Measurements from ENCODE around the gene DCST1.

Gene DCST1

GRCh38 chr1:155053531-155054105 lies 20.0 kb downstream of the DCST1 start:
- DNase-seq (ENCODE audit: low spot score): no peak

DNA sequence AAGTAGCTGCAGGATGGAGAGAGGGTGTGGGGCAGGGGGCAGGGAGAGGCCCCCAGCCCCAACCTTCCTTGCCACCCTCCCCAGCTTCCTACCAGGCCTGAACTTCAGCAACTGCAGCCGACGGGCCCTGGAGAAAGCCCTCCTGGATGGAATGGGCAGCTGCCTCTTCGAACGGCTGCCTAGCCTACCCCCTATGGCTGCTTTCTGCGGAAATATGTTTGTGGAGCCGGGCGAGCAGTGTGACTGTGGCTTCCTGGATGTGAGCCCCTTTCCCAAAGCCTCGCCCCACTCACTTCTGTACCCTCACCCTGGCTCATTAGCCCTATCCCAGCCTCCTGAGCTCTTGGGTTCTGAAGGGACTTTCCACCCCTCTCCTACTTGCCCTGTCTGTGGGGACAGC lies 23.5 kb downstream of the DCST1 start:
- no peak for DNase-seq (ENCODE audit: low spot score)

- no peak for DNase-seq (ENCODE audit: low spot score)
Observed at GRCh38 chr1:155057788-155058211, 24.2 kb downstream of the DCST1 start.

- no peak for DNase-seq (ENCODE audit: low spot score)
Observed at GRCh38 chr1:155060736-155061135, 27.1 kb downstream of the DCST1 start.

GRCh38 chr1:155061381-155062150 lies 27.9 kb downstream of the DCST1 start:
- peak; percentile 56 for DNase-seq (ENCODE audit: low spot score)

DNA sequence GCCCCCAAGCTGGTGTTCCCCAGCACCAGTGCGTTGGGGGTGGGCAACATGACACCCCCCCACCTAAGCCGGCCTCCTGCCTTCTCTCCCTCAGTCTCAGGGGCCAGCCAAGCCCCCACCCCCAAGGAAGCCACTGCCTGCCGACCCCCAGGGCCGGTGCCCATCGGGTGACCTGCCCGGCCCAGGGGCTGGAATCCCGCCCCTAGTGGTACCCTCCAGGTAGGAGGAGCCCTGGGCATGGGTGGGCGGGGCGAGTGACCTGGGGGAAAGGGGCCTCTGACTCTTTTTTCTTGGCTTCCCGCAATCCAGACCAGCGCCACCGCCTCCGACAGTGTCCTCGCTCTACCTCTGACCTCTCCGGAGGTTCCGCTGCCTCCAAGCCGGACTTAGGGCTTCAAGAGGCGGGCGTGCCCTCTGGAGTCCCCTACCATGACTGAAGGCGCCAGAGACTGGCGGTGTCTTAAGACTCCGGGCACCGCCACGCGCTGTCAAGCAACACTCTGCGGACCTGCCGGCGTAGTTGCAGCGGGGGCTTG lies 28.6 kb downstream of the DCST1 start:
- DNase-seq (ENCODE audit: low spot score): no peak

DNA sequence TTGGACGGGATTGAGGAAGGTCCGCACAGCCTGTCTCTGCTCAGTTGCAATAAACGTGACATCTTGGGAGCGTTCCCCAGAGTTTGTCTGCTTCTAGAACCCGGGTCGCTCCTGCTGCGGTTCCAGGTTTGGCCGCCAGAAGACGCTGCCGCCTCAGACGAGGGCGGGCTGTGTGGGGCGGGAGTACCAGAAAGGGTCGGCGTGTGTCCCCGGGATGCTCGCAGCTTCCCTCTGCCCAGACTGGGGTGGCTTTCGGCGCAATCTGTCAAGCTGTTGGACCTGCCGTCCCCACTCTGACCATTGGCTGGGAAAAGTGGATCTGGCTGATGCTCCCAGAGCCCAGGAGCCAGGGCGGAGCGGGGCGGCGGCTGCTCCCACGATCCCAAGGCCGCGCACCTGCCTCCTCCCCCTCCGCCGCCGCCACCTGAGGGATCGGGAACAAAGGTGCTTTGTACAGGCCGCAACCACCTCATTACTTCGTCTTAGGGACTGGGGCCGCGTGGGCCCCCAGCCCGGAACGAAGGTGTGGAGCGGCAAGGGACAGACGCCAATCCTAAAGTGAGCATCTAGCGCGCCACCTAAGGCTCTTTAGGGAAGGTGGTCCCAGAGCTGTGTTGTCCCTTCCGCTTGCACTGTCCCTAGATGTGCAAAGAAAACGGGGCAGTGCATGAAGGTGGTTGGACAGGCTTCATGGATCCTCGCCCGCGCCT lies 29.2 kb downstream of the DCST1 start:
- DNase-seq (ENCODE audit: low spot score): no peak

DNA sequence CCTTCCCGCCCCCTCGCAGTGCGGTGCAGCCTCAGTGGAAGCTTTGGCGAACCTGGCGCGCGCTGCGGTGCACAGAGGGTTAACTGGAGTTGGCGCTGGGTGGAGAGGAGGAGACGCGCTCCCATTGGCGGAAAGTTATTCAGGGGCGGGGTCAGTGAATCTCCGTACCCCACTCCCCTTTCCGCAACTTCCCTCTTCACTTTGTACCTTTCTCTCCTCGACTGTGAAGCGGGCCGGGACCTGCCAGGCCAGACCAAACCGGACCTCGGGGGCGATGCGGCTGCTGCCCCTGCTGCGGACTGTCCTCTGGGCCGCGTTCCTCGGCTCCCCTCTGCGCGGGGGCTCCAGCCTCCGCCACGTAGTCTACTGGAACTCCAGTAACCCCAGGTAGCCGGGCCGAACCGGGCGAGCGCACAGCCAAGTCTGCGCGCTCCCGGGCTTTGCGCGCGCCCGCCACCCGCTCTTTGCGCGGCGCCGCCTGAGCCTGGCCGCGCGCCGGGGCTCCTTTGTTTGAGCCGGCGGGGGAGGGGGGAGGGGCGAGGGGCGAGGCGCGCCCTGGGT lies 30.0 kb downstream of the DCST1 start, which contains the start of gene EFNA4:
TSS of gene EFNA4 (plus strand) at position 191 of the 561 bp plus-strand sequence. CDS start at position 275, 84 bp downstream.
- peak; percentile 62 for DNase-seq (ENCODE audit: low spot score)

DNA sequence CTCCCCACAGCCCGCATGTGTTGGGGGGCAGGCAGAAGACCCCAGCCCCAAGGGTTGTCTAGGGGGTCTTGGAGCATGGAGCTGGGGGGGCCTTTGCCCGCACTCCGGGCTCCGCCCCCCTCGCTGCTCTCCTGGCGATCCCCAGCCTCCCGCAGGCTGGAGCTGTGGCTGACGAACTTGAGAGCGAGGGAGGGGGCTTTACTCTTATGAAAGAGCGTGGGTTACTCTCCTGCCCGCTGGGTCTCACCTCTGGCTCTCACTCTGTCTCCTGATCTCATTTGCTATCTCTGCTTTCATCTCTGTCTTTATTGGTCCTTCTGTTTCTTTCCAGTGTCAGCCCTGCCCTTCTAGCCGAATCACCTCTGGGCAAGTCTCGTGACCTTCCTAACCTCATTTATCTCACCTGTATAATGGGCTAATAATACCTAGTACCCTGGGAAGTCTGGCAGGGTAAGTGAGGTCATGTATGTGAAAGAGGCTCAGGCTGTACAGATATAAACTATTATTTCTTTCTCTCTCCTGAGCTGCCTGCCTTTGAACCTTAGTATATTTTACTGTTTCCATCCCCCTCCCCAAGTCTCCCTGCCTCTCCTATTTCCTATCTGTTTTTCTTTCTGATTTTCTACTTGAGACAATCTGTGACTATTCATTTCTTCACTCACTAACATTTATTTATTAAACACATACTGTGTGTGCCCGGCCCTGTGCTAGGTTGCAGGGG lies 30.6 kb downstream of the DCST1 start:
- no peak for DNase-seq (ENCODE audit: low spot score)

GRCh38 chr1:155064832-155065429 lies 31.3 kb downstream of the DCST1 start:
- no peak for DNase-seq (ENCODE audit: low spot score)

DNA sequence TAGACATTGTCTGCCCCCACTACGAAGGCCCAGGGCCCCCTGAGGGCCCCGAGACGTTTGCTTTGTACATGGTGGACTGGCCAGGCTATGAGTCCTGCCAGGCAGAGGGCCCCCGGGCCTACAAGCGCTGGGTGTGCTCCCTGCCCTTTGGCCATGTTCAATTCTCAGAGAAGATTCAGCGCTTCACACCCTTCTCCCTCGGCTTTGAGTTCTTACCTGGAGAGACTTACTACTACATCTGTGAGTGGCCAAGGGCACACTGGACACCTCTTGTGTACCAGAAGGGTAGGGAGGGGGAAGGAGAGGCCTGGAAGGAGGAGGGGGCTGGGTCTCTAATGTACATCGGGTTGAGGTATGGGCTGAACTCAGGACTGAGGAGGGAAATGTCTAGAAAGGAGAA lies 33.2 kb downstream of the DCST1 start:
- DNase-seq (ENCODE audit: low spot score): no peak

DNA sequence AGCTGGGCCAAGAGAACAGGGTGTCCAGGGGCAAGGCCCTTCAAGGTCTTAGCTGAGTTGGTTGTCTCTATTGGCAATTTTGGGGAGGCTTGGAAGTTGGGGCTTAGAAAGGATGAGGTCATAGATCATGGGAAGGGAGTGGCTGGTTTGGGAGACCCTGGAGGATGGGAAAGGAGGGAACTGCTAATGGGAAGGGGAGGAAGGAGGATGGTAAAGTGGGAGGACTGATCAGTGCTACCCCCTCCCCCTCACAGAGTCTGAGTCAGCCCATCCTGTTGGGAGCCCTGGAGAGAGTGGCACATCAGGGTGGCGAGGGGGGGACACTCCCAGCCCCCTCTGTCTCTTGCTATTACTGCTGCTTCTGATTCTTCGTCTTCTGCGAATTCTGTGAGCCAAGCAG lies 35.0 kb downstream of the DCST1 start:
- DNase-seq (ENCODE audit: low spot score): no peak

GRCh38 chr1:155069551-155070157 lies 36.0 kb downstream of the DCST1 start:
- no peak for DNase-seq (ENCODE audit: low spot score)

GRCh38 chr1:155070158-155070621 lies 36.6 kb downstream of the DCST1 start:
- DNase-seq (ENCODE audit: low spot score): no peak

GRCh38 chr1:155070721-155071569 lies 37.3 kb downstream of the DCST1 start:
- no peak for DNase-seq (ENCODE audit: low spot score)

DNA sequence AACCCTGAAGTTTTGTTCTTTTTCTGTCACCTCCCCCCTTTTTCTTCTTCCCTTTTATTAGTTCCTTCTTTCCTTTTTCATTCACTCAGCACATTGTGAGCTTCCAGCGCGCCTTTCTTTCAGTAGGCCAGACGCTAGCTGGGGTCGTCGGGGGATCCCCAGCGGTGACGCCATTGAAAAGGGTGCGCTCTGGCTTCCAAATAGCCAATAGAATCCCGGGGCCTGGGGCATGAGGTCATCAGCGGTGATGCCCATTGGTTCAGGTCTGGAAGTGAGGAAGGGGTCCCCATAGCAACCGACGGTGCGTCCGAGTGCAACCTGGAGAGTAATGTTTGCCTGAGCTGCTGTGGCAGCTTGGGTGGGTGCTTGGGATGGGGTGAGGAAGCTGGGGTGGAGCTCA lies 38.1 kb downstream of the DCST1 start:
- DNase-seq (ENCODE audit: low spot score): no peak

GRCh38 chr1:155072531-155073289 lies 39.1 kb downstream of the DCST1 start:
- DNase-seq (ENCODE audit: low spot score): no peak

DNA sequence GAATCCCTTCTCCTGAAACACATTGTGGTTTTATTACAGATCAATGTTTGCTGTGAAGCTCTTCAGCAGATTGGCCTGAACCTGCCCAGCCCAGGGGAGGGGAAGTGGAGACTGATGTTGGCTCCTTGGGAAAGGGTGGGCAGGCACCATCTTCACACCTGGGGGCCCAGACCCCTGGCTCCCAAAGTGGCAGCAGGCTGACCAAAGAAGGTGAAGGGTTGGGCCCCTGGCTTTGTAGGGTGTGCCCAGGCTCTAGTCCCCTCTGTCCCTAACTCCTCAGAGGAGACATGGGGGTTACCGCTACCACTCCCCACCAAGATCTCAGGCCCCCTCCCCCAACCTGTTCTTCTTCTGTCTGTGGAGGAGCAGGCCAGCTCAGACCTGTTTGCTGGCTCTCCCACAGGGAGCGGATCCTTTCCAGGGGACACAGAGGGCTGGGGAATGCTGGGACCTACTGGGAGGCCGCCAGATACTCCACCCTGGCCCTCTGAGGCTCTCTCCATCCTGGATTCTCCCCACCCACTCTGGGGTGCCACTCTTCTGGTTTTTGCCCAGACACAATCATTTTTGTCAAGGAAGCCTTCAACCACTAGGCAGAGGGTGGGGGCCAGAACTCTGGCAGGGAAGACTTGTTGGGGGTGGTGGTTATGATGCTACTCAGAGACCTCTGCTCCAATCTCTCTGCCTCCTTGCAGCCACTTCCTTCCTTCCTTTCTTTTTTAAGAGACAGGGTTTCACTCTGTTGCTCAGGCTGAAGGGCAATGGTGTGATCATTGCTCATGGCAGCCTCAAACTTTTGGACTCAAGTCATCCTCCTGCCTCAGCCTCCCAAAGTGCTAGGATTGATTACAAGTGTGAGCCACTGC lies 40.0 kb downstream of the DCST1 start:
- no peak for DNase-seq (ENCODE audit: low spot score)
